Measurements from ENCODE around the gene ACOXL.

DNA sequence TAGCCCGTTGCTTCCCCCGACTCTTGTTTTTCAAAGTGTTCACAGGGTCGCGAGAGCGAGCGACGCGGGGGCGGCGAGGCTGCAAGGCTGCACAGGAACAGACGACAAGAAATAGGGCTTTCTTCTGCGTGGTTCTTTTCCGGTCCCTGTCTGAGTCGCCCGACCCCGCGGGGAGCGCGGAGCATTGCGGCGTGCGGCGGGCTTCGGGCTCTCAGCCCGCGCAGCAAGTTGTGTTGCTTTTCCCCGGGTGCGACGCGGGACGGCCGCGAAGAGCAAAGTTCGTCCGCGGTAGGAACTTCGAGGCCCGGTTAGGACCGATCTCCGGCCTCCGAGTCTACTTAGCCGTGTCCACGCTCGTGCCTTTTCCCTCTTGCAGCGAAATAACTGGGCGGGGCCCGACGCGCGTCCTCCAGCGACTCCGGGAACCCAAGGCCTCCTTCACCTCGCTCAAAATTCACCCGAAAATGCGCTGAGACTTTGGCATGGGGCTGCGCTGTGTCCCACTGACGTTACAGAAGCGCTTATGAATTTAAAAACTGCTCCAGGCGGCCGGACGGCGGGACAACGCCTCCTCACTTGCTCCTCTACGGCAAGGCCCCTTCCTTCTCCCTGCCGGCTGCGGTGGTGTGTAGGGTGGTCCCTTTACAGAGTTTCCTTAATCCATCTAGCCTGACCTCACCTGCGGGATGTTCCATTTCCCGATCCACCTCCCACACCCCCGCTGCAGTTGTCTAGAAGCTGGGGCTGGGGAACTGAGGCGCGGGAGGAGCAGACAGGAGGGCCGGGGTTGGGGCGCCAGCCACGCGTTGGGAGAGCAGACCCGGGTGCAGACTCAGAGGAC, 386.8 kb downstream of the ACOXL start:
- TF ChIP-seq, protein P1, sequence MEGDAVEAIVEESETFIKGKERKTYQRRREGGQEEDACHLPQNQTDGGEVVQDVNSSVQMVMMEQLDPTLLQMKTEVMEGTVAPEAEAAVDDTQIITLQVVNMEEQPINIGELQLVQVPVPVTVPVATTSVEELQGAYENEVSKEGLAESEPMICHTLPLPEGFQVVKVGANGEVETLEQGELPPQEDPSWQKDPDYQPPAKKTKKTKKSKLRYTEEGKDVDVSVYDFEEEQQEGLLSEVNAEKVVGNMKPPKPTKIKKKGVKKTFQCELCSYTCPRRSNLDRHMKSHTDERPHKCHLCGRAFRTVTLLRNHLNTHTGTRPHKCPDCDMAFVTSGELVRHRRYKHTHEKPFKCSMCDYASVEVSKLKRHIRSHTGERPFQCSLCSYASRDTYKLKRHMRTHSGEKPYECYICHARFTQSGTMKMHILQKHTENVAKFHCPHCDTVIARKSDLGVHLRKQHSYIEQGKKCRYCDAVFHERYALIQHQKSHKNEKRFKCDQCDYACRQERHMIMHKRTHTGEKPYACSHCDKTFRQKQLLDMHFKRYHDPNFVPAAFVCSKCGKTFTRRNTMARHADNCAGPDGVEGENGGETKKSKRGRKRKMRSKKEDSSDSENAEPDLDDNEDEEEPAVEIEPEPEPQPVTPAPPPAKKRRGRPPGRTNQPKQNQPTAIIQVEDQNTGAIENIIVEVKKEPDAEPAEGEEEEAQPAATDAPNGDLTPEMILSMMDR (IDR thresholded peaks at IDR 0.05) = no peak
- TF ChIP-seq POLR2A (IDR thresholded peaks at IDR 0.05) = no peak

Measured in right lobe of liver (tissue), 4 donors.